ENCODE measurements around the gene TECR.

- no peak for TF ChIP-seq ZZZ3 (IDR thresholded peaks at IDR 0.05)
- TF ChIP-seq, protein P1, sequence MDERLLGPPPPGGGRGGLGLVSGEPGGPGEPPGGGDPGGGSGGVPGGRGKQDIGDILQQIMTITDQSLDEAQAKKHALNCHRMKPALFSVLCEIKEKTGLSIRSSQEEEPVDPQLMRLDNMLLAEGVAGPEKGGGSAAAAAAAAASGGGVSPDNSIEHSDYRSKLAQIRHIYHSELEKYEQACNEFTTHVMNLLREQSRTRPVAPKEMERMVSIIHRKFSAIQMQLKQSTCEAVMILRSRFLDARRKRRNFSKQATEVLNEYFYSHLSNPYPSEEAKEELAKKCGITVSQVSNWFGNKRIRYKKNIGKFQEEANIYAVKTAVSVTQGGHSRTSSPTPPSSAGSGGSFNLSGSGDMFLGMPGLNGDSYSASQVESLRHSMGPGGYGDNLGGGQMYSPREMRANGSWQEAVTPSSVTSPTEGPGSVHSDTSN (CRISPR knock-in tag; IDR thresholded peaks at IDR 0.05; ENCODE audit: low read depth) = no peak
- TF ChIP-seq, protein P1 (tag; conservative IDR thresholded peaks at IDR 0.05; ENCODE audit: low read depth) = no peak
- no peak for TF ChIP-seq SMARCA5 (IDR thresholded peaks at IDR 0.05)
Measured at GRCh38 chr19:14515501-14516047, 13.8 kb upstream of the TECR start.
